ENCODE results near the gene HECTD3. TPM values are rescaled to one million over a fixed set of nuclear protein-coding genes. Genes with fewer than 3 reads are reported as not detected.

Gene HECTD3
- total RNA-seq, 1 donor from 2014 or later, result 19.1 TPM

GRCh38 chr1:45037456-45037855, 26.3 kb upstream of the HECTD3 start:
- Histone ChIP-seq H3K4me3 (no peak overlapping the region), H3K27ac (replicated peaks) (no peak overlapping the region), H3K36me3 (peaks cover 7% of the 10 kb centered on the region), H3K9me3 (replicated peaks) (no peaks in the 10 kb centered on the region), H3K4me1 (no peaks in the 10 kb centered on the region), H3K27me3 (ENCODE audit: low read depth) (no peaks in the 10 kb centered on the region)
- TF ChIP-seq CTCF (IDR thresholded peaks at IDR 0.05; ENCODE audit: borderline replicate concordance), result no peak
- intact Hi-C loops (cut with micrococcal nuclease), result no loop called here
- DNase-seq, result no peak

- Histone ChIP-seq H3K9me3 (replicated peaks) (no peaks in the 10 kb centered on the region), H3K36me3 (peaks cover 6% of the 10 kb centered on the region), H3K27ac (replicated peaks) (no peak overlapping the region), H3K27me3 (ENCODE audit: low read depth) (no peaks in the 10 kb centered on the region), H3K4me3 (no peak overlapping the region), H3K4me1 (no peaks in the 10 kb centered on the region)
- TF ChIP-seq CTCF (IDR thresholded peaks at IDR 0.05; ENCODE audit: borderline replicate concordance), result no peak
- intact Hi-C loops (cut with micrococcal nuclease), result no loop called here
- no peak for DNase-seq
These were observed 24.6 kb upstream of the HECTD3 start for GRCh38 chr1:45035631-45036301.

GRCh38 chr1:45033356-45033755, 22.2 kb upstream of the HECTD3 start:
- Histone ChIP-seq H3K9me3 (replicated peaks) (no peaks in the 10 kb centered on the region), H3K27me3 (ENCODE audit: low read depth) (no peaks in the 10 kb centered on the region), H3K4me3 (no peak overlapping the region), H3K36me3 (peaks cover 6% of the 10 kb centered on the region), H3K27ac (replicated peaks) (no peak overlapping the region), H3K4me1 (no peaks in the 10 kb centered on the region)
- DNase-seq, result no peak
- TF ChIP-seq CTCF (IDR thresholded peaks at IDR 0.05; ENCODE audit: borderline replicate concordance), result no peak
- intact Hi-C loops (cut with micrococcal nuclease), result no loop called here

GRCh38 chr1:45032837-45033236, 21.7 kb upstream of the HECTD3 start:
- Histone ChIP-seq H3K36me3 (peaks cover 6% of the 10 kb centered on the region), H3K27me3 (ENCODE audit: low read depth) (no peaks in the 10 kb centered on the region), H3K9me3 (replicated peaks) (no peaks in the 10 kb centered on the region), H3K27ac (replicated peaks) (no peak overlapping the region), H3K4me1 (no peaks in the 10 kb centered on the region), H3K4me3 (no peak overlapping the region)
- no peak for TF ChIP-seq CTCF (IDR thresholded peaks at IDR 0.05; ENCODE audit: borderline replicate concordance)
- intact Hi-C loops (cut with micrococcal nuclease), result no loop called here
- DNase-seq, result no peak

- no peak for TF ChIP-seq CTCF (IDR thresholded peaks at IDR 0.05; ENCODE audit: borderline replicate concordance)
- Histone ChIP-seq H3K9me3 (replicated peaks) (no peaks in the 10 kb centered on the region), H3K4me1 (no peaks in the 10 kb centered on the region), H3K36me3 (no peaks in the 10 kb centered on the region), H3K4me3 (no peak overlapping the region), H3K27me3 (ENCODE audit: low read depth) (no peaks in the 10 kb centered on the region), H3K27ac (replicated peaks) (no peak overlapping the region)
- intact Hi-C loops (cut with micrococcal nuclease), result no loop called here
- DNase-seq, result no peak
These were observed 15.3 kb upstream of the HECTD3 start for GRCh38 chr1:45026446-45026845.

All from left ventricle myocardium inferior (tissue), 1 donor.